ENCODE measurements around the gene GLB1L3.

GLB1L3 gene

DNA sequence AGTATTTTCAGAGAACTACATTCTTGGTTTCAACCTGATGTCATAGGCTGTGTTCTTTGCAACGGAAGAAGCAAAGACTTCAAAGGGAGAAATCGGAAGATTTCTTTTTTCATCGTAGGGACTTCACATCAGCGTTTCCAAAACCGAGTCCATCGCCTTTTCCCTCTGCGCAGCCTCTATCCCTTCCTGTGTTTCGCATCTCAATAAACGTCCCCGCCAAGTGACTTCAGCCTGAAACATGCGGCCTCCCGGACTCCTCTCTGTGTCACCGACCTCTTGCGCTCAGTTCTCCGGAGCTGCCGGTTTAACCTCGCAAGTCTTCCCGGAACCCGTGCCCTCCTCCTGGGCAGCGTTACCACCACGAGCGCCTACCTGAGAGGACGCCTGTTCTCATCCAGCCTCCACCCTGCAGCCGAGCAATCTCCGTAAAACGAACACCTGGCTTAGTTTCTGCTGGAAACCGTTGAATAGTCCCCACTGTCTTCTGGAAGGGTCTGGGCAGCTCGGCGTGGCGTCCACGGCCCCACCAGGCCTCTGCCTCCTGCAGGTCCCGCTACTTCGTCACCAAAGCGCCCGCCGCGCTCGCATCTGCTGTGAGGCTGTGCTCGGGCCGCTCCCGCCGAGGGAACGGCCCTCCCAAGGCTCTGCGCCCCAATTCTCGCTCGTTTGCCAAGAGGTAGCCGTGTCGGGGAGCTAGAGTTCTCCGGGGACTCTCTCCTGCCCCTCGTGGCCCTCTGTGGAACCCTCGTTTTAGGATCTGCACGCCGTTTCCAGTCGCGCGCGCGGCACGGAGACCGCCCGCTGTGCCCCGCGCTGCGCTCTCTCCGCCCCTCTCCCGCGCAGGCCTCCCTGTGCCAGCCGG is at the start of gene GLB1L3:
Gene GLB1L3, plus strand, starts transcription at position 846 of the 862 bp plus-strand sequence. CDS start 362 bp downstream, outside the sequence.
- no peak for DNase-seq

DNA sequence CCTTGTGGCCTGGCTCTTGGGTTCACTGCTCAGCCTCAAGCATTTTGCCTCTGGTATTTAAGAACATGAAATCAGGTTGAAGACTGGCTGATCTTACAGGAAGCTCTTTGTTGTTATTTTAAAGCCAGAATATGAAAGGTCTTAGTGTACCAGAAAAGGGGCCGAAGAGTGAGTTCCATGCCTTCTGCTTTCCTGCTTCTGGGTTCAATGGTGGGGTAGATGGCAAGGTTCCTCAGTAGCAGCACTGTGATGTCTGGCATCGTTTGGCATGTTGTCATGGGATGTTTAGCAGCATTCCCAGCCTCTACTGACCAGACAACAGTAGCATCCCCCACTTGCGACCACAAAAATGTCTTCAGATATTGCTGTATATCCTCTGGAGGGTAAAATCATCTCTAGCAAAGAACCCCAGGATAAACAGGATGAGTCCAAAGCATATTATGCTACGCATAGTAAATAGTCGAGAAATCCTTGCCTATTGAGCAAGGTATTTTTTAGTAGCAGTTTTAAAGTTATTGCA is 49.3 kb upstream of the GLB1L3 start:
- no peak for DNase-seq

DNA sequence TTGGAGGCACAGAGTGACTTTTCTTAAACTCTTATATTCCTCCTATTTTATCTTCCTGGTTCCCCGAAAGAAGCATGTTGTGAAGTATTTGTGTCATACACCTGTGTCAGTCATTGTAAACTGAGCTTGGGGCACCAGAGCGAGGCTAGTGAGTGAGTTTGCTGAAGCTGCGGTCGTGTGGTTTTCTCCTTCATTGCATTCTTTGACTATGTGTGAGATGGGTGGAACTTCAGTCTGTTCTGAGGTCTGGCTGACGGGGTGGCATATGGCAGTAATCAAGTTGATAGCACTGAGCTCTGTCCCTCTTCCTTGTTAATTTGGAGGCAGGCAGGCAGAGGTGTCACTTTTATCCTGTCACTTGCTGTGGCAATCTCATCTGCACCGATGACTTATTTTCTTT is 47.6 kb upstream of the GLB1L3 start:
- DNase-seq, result no peak

- no peak for DNase-seq
Measured at GRCh38 chr11:134229126-134229790, 46.9 kb upstream of the GLB1L3 start.

- no peak for DNase-seq
Measured at GRCh38 chr11:134230339-134230738, 45.8 kb upstream of the GLB1L3 start.

- DNase-seq, result no peak
Measured at GRCh38 chr11:134231958-134232659, 44.1 kb upstream of the GLB1L3 start.

DNA sequence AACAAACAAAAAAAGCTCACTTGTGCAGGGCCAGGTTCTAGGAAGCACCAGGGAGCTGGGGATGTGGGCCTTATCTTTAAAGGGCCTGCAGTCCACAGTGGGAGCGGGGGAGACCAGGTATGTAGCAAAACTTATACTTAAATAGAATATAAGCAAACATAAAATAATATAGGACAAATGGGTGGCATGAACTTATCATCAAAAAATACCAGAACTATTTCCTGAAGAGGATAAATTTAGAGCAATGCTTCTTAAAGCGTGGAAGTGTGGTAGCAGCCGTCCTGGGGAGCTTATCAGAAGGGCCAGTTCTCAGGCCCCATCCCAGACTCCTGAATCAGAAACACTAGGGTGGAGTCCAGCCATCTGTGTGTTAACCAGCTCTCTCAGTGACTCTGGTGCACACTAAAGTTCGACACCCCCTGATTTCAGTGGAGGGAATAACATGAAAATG is 42.4 kb upstream of the GLB1L3 start:
- DNase-seq, result no peak

DNA sequence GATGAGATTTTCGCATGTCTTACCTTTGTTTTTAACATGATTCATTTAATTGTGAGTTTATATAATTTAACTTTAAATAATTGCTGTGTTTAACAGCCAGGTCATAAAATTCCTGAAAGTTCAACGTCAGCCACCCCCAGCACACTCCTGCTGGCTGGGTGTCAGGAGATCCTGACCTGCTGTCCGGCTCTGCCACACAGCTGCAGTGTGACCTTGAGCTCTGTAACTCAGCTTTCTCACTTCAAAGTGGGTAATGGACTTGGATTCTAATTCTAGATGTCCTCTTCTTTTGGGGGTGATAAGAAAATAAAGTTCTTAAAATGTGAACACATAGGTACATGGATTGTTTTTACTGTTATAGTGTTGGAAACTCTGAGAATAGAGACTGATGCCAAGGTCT is 40.8 kb upstream of the GLB1L3 start:
- no peak for DNase-seq

GRCh38 chr11:134236834-134237556 is 39.2 kb upstream of the GLB1L3 start:
- DNase-seq, result no peak

DNA sequence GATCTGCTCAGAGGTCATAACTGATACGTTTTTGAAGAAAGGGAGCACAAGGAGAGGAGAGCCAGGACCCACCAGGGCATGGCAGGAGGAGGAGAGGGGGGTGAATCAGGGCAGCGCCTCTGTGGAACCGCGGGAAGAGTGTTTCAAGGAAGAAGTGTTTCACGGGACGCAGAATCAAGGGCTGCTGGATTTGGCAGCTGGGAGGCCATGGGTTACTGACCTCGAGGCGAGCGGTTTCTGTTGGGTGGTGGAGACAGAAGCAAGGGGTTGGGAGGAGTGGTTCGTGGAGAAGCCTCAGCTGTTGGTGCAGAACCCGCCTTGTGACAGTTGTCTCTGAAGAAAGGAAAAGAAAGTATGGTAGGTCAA is 38.6 kb upstream of the GLB1L3 start:
- no peak for DNase-seq

GRCh38 chr11:134238956-134239355 is 37.2 kb upstream of the GLB1L3 start:
- no peak for DNase-seq

GRCh38 chr11:134240592-134240991 is 35.6 kb upstream of the GLB1L3 start:
- DNase-seq, result no peak

- no peak for DNase-seq
Measured at GRCh38 chr11:134242376-134242775, 33.8 kb upstream of the GLB1L3 start.

GRCh38 chr11:134243913-134244312 is 32.3 kb upstream of the GLB1L3 start:
- DNase-seq, result no peak

DNA sequence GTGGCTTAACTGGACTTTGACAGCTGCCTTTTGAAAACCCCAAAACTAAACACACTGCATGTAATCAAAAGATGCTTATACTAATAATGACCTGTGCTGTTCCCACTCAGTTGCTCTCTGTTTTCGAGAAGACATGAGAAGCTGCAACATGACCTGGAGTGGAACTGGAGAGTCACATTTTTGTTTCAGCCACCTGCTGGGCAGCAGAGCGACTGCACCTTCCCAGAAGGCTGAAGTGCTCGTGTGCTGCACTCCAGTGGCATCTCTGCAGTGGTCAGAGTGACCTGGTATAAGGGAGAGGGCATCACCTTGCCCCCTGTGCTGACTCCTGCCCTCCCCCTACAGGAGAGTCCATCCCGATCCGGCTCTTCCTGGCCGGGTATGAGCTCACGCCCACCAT is 31.6 kb upstream of the GLB1L3 start:
- no peak for DNase-seq

DNA sequence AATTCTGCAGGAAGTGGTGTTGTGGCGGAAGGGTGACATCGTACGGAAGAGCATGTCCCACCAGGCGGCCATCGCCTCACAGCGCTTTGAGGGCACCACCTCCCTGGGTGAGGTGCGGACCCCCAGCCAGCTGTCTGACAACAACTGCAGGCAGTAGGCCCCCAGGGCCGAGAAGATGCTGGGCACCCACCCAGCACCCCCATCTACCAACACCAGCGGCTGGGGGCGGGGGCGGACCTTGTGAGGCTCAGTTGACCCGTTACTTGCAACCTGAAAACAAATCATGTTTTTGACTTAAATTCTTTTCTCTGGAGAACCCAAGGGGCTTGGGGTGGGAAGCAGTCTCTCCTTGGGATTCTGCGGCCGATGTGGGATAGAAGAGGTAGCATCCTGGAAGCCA is 30.7 kb upstream of the GLB1L3 start:
- no peak for DNase-seq

DNA sequence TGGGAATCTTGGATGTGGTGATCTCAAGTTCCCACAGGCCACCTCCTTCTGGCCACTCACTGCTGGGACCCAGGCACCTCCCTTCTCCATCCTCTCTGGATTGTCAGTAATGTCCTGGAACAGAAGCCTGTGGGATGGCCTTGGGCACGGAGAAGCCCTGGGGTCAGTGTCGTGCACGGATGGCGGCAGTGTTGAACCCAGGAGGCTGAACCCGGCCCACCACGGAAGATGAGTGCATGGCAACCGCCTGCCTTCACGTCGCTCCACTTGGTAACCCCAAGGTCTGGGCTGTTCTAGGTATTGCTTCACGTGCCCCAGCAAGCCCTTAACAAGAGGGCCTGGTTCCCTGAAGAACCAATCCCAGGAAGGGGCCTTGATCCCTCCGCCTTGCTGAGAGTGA is 30.1 kb upstream of the GLB1L3 start:
- no peak for DNase-seq

DNA sequence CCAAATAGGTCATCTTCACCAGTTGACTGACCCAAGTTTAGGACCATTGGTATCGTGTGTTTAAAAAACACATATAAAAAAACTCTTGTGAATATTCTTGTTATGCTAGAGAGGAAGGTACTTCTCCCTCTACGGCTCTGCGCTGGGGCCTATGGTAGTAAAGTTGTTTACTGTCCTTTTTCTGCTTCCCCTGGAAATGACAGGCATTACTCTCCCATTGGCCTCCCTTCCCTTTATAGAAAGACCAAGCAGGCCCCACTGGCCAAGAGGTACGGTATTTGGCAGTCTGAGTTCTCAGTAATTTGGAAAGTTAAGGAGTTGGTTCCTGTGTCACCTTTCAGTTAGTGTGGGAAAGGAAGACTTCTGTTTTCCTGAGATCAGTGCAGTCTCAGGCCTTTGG is 29.5 kb upstream of the GLB1L3 start:
- no peak for DNase-seq

- DNase-seq, result no peak
Measured at GRCh38 chr11:134248910-134249480, 27.2 kb upstream of the GLB1L3 start.

DNA sequence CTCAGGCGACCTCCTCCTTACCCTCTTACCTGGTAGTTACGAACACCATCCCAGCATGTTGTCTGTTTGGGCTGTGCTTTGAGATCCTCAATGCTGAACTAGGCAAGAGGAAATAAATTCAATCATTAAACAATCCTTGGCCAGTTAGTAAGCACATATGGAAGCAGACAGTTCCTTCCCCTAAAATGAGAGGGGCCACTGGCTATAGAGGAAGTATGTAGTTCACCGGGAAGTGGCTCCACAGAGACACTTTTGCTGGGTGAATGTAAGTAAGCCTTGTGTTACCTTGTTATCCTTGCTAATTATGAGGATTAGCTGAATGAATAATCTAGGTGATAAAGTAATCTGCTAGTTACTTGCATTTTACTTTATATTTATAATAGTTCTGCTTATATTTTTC is 25.9 kb upstream of the GLB1L3 start:
- no peak for DNase-seq

DNA sequence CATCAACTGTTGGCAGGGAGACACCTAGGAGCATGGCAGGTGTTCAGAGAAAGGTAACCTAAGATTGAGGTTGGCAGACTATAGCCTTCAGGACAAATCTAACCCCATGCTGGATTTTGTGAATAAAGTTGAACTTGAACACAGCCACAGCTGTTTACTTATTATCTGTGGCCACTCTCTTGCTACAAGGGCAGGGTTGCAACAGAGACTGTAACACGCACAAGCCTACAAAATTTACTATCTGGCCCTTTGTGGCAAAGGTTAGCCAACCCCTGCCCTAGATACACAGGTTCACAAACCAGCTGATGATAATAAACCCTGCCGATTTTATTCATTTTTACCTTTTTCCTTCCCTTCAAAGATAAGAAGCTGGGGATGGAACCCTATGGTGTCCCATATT is 25.5 kb upstream of the GLB1L3 start:
- no peak for DNase-seq

Data from NCI-H446 treated with DMSO at 0.1 percent for 48 hours (cell line).